AG09319 (cell line): Measurements from ENCODE around the gene JMJD6.

ENCODE experiments used
- DNase-seq: peaks from one replicate; pipeline ENCODE4 v3.0.0-alpha.2; 2010; ENCODE audit warnings: low read depth; ENCODE audit errors: extremely low read depth
- TF ChIP-seq, protein P1 (sequence below): IDR thresholded peaks from 2 replicates; pipeline ENCODE4 v1.5.1; 2011; ENCODE audit warnings: low read depth, mild to moderate bottlenecking, inconsistent platforms, low read length, moderate library complexity

The JMJD6 gene

DNA sequence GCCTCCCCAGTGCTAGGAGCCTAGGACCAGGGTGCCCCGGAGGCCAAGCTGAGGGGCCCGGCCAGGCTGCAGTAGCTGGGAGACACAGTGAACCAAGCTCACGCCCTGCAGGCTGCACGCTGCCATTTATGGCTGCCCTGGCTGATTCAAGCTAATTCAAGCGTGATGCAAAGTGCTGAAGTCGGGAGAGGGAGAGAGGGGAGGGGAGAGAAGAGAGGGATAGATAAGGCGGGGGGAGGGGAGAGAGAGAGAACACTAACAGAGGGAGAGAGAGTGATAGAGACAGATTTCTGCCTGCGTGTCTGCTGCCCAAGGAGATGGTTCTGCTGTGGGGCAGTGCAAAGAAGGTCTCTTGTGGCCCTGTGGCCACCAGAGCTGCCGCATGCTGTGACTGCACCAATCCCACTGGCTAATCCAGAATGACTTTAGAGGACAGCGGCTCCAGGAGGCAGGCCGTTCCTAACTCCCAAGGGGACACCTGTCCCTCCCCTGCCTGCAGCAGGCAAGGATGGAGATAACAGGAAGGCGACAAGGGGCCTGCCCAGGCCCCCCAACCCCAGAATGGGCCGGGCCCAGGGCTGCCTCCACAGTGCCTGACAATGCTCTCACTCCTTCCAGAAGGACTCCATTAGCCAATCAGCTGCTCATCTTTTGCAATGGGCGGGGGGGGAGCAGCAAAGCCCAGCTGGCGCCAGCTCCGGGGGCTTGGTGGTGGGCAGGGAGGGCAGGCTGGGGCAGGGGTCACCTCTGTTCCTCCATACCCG lies 28.5 kb downstream of the JMJD6 start:
- no peak for DNase-seq

DNA sequence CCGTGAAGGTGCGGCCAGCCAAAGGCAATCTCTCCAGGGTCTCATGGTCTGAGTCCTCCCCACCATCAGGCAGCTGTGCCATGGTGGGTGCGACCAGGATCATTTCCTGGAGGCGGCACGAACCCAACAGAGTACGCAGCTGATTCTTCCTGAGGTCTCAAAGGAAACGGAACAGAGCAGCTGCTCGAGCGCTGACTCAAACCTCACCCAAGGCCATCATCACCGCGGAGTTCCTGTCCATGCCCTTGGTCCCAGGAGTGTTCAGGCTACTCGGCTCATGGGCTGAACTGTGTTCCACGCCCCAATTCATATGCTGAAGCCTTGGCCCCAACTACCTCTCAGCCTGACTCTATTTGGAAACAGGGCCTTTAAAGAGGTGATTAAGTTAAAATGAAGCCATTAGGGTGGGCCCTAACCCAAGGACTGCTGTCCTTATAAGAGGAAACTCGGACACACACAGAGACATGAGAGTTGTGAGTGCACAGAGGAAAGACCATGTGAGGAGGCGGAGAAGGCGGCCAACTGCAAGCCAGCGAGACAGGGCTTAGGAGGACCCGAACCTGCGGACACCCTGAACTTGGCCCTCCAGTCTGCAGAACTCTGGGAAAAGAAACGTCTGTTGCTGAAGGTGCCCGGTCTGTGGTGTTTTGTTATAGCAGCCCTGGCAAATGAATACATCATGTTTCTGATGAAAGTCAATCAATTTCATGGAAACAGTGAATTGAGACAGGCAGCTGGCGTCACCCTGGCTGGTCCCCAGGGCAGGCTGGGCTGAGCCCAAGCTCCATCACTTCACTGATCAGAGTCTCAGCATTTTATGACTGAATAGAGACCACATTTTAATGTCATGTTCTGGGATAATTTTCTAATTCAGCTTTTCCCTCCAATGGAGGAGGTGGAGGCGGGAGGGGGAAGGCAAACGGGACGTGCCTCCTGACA lies 29.4 kb downstream of the JMJD6 start:
- TF ChIP-seq, protein P1, sequence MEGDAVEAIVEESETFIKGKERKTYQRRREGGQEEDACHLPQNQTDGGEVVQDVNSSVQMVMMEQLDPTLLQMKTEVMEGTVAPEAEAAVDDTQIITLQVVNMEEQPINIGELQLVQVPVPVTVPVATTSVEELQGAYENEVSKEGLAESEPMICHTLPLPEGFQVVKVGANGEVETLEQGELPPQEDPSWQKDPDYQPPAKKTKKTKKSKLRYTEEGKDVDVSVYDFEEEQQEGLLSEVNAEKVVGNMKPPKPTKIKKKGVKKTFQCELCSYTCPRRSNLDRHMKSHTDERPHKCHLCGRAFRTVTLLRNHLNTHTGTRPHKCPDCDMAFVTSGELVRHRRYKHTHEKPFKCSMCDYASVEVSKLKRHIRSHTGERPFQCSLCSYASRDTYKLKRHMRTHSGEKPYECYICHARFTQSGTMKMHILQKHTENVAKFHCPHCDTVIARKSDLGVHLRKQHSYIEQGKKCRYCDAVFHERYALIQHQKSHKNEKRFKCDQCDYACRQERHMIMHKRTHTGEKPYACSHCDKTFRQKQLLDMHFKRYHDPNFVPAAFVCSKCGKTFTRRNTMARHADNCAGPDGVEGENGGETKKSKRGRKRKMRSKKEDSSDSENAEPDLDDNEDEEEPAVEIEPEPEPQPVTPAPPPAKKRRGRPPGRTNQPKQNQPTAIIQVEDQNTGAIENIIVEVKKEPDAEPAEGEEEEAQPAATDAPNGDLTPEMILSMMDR: no peak
- DNase-seq: no peak

More for the DNA sequence above, 28.5 kb downstream of the JMJD6 start:
- TF ChIP-seq, protein P1: no peak

DNA sequence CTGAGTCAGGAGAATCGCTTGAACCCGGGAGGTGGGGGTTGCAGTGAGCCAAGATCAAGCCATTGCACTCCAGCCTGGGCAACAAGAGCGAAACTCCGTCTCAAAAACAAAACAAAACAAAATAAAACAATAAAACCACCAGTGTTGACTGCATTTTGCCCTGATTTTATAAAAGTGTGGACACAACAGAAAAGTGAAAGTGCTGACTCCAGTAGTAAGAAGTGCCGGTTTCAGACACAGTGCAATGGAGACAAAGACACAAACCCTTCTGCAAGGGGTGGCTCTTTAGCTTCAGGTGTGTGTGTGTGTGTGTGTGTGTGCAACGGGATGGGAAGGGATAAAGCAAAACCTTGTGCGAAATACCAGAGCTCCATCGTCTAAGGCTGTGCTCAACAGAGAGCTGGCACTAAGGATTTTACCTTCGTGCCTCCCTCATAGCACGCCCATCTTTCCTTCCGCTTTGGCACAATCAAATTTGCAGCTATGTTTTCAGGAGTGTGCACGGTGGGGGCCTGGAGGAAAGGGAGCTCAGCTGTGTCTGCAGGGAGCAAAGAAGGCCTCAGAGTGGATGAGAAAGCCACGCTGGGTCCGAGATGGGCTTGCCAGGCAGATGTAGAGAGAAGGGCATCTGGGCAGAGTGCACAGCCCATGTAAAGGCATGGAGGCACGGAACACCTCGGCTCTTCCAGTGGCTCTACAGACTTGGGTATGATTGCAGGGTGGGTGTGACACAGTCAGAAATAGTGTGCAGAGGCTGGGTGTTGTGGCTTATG lies 31.2 kb downstream of the JMJD6 start:
- TF ChIP-seq, protein P1: no peak
- DNase-seq: no peak

DNA sequence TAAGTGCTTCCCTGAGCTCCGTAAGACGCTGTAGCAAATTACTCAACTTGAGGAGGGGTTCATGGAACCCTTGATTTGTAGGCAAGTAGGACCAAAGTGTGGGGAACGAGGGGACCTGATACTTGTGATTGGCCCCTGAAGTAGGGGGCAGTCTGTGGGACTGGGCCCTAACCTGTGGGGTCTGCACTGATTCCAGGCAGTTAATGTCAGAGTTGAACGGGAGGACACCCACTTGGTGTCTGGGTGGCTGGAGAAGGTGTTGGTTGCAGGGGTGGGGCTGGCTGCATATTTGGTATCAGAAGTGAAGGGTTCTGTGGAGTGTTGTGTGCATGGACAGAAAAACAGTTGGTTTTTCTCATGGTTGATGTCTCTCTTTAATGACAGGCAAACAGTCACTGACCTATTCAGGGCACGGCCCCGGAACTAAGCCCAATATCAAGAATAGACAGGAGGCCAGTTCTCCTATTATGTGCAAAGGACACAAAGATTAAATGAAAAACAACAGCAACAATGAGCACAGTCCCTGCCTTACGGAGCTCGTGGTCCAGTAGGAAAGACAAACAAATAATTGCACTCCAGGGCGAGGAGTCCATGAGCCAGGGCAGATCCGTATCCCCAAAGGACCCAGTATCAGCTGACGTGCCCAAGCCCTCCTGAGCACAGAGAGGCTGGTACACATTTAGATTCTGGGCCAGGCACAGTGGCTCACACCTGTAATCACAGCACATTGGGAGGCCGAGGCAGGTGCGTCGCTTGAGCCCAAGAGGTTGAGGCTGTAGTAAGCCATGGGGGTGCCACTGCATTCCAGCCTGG lies 34.8 kb downstream of the JMJD6 start:
- DNase-seq: no peak
- TF ChIP-seq, protein P1: no peak

DNA sequence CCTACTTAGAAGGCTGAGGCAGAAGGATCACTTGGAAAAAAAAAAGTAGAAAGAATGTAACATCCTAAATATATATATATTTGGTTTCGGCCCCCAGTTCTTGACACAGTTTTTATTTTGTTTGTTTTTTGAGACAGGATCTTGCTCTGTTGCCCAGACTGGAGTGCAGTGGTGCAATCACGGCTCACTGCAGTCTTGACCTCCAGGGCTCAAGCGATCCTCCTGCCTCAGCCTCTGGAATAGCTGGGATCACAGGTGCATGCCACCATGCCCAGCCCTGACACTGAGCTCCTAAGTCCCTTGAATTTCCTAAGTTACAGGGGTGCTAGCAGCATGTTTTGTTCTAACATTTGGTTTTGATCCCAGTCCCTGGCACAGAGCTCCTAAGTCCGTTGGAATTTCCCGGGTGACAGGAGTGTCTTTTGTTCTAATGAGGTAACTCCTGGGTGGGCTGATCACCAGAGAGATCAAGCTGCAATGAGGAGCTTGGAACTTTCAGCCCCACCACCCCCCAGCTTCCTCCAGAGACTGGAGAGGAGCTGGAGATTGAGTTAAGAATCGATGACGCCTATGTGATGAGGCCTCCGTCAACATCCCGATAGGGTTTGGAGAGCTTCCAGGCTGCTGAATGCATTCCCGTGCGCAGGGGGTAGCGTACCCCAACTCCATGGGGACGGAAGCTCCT lies 35.7 kb downstream of the JMJD6 start:
- DNase-seq: no peak
- TF ChIP-seq, protein P1: no peak

DNA sequence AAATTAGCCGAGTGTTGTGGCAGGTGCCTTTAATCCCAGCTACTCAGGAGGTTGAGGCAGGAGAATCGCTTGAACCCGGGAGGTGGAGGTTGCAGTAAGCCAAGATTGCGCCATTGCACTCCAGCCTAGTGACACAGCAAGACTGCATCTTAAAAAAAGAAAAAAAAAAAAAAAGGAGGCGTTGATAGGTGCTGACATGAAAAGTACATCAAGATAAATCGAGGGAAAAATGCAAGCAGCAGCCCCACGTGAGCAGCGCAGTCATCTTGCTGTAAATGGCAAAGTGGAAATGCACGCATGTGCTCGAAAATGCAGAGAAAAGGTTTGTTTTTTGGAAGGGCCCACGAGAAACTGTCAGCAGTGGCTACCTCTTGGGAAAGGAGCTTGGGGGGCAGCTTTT lies 36.5 kb downstream of the JMJD6 start:
- TF ChIP-seq, protein P1: no peak
- no peak for DNase-seq
